SK-N-SH treated with all-trans-retinoic acid at 6 μM for 48 hours (cell line): ENCODE results near the gene BRF1.
A peak's percentile ranks its signal among the peaks of the same experiment; 100 is the strongest.

Experiments
- ATAC-seq: fragments of 200-7000 bp; cut with Tn5 transposase; 3 replicates; pipeline ENCODE4 v1.9.1; 2020; ENCODE audit warnings: mild to moderate bottlenecking, moderate library complexity
- ARNTL ChIP-seq: fragments of 450-650 bp; formaldehyde crosslinking; IDR thresholded peaks from 2 replicates; pipeline ENCODE4 v1.5.0; 2020; ENCODE audit warnings: low read depth, mild to moderate bottlenecking, moderate library complexity, borderline replicate concordance
- BACH2 ChIP-seq: fragments of 250-450 bp; sonication (Bioruptor Pico); IDR thresholded peaks from 2 replicates; pipeline ENCODE4 v1.9.0; 2021; ENCODE audit warnings: mild to moderate bottlenecking, borderline replicate concordance
- CSDC2 ChIP-seq: fragments of 250-450 bp; sonication (Bioruptor Pico); IDR thresholded peaks from 2 replicates; pipeline ENCODE4 v1.5.0; 2020; ENCODE audit warnings: mild to moderate bottlenecking, moderate library complexity
- ESRRG ChIP-seq: fragments of 250-450 bp; sonication (Bioruptor Pico); IDR thresholded peaks from 2 replicates; pipeline ENCODE4 v1.6.1; 2021; ENCODE audit warnings: mild to moderate bottlenecking
- GLIS3 ChIP-seq: fragments of 250-450 bp; sonication (Bioruptor Pico); IDR thresholded peaks from 2 replicates; pipeline ENCODE4 v1.5.0; 2020; ENCODE audit warnings: mild to moderate bottlenecking, moderate library complexity
- ISL1 ChIP-seq: fragments of 250-450 bp; sonication (Bioruptor Pico); IDR thresholded peaks from 2 replicates; pipeline ENCODE4 v2.1.2; 2022; ENCODE audit warnings: mild to moderate bottlenecking, moderate library complexity
- OSR1 ChIP-seq: fragments of 250-450 bp; sonication (Bioruptor Pico); IDR thresholded peaks from 2 replicates; pipeline ENCODE4 v1.8.0; 2022; ENCODE audit warnings: moderate library complexity, mild to moderate bottlenecking, inconsistent platforms
- PPARA ChIP-seq: fragments of 250-450 bp; sonication (Bioruptor Pico); IDR thresholded peaks from 2 replicates; pipeline ENCODE4 v1.5.0; 2020; ENCODE audit warnings: mild to moderate bottlenecking, borderline replicate concordance
- RARB ChIP-seq: fragments of 250-450 bp; sonication (Bioruptor Pico); IDR thresholded peaks from 2 replicates; pipeline ENCODE4 v1.8.0; 2021; ENCODE audit warnings: mild to moderate bottlenecking, moderate library complexity
- TOX ChIP-seq: fragments of 250-450 bp; sonication (Bioruptor Pico); IDR thresholded peaks from 2 replicates; pipeline ENCODE4 v1.8.0; 2021; ENCODE audit warnings: mild to moderate bottlenecking, moderate library complexity, borderline replicate concordance
- ZC3H10 ChIP-seq: fragments of 250-450 bp; sonication (Bioruptor Pico); IDR thresholded peaks from 2 replicates; pipeline ENCODE4 v1.5.1; 2021; ENCODE audit warnings: mild to moderate bottlenecking, moderate library complexity
- ZFP3 ChIP-seq: fragments of 250-450 bp; sonication (Bioruptor Pico); IDR thresholded peaks from 2 replicates; pipeline ENCODE4 v1.5.0; 2020; ENCODE audit warnings: mild to moderate bottlenecking, moderate library complexity
- ZFP30 ChIP-seq: fragments of 450-650 bp; formaldehyde crosslinking; IDR thresholded peaks from 2 replicates; pipeline ENCODE4 v1.5.0; 2022; ENCODE audit warnings: mild to moderate bottlenecking, moderate library complexity
- ZNF565 ChIP-seq: fragments of 450-650 bp; formaldehyde crosslinking; conservative IDR thresholded peaks from 2 replicates; pipeline ENCODE4 v1.5.0; 2020; ENCODE audit warnings: low read depth, mild to moderate bottlenecking, moderate library complexity
- ZNF70 ChIP-seq: fragments of 450-650 bp; formaldehyde crosslinking; IDR thresholded peaks from 2 replicates; pipeline ENCODE4 v1.5.0; 2020; ENCODE audit warnings: mild to moderate bottlenecking, moderate library complexity
- ZNF8 ChIP-seq: fragments of 450-650 bp; formaldehyde crosslinking; IDR thresholded peaks from 2 replicates; pipeline ENCODE4 v1.5.0; 2020; ENCODE audit warnings: mild to moderate bottlenecking, moderate library complexity
- TF ChIP-seq, protein P1 (sequence below): fragments of 250-450 bp; sonication (Bioruptor Pico); IDR thresholded peaks from 2 replicates; pipeline ENCODE4 v1.8.0; 2020; ENCODE audit warnings: mild to moderate bottlenecking, moderate library complexity, borderline replicate concordance
- TF ChIP-seq, protein P2 (sequence below): fragments of 250-450 bp; sonication (Bioruptor Pico); IDR thresholded peaks from 2 replicates; pipeline ENCODE4 v1.5.1; 2021; ENCODE audit warnings: mild to moderate bottlenecking, moderate library complexity
- TF ChIP-seq, protein P3 (sequence below): fragments of 250-450 bp; sonication (Bioruptor Pico); IDR thresholded peaks from 2 replicates; pipeline ENCODE4 v1.5.0; 2020; ENCODE audit warnings: mild to moderate bottlenecking, moderate library complexity
- TF ChIP-seq, protein P4 (sequence below): fragments of 250-450 bp; sonication (Bioruptor Pico); IDR thresholded peaks from 2 replicates; pipeline ENCODE4 v1.8.0; 2021; ENCODE audit warnings: low read depth, mild to moderate bottlenecking, moderate library complexity, borderline replicate concordance
- TF ChIP-seq, protein P5 (sequence below): fragments of 250-450 bp; sonication (Bioruptor Pico); IDR thresholded peaks from 2 replicates; pipeline ENCODE4 v1.5.1; 2020; ENCODE audit warnings: low read depth, mild to moderate bottlenecking, moderate library complexity

BRF1 gene

DNA sequence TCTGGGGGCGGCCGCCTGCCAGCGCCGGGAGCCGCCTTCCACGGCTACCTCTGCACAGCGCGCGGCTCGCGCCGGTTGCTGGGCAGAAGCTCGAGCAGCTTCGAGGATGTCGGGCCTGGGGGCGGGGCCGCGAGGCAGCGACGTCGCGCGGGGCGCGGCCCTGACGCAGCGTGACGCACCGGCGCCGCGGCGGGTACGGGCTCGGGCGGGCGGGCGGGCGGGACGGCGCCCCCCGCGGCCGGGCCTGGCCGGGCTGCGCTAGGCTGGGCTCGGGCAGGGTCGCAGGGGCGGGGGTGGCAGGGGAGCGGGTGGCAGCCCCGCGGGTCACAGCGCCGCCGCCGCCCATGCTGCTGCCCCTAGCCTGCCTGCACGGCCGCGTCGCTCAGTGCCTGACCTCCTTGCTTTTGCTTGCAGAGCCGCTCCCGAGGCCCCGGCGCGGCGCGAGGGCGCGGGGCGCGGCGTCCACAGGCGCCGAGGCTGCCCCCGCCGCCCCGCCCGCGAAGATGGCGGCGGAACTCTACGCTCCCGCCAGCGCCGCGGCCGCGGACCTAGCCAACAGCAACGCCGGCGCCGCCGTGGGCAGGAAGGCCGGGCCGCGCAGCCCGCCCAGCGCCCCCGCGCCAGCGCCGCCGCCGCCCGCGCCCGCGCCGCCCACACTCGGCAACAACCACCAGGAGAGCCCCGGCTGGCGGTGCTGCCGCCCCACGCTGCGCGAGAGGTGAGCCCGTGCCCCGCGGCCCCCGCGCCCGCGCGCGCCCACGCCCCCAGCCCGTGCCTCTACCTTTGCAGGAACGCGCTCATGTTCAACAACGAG lies 52.2 kb downstream of the BRF1 start, which contains the start of gene BTBD6:
Gene BTBD6 (plus strand): TSS at position 166 of the 814 bp plus-strand sequence. CDS start 179 bp downstream, at position 345.
- peak; percentile 95 for ATAC-seq
- TF ChIP-seq, protein P1, sequence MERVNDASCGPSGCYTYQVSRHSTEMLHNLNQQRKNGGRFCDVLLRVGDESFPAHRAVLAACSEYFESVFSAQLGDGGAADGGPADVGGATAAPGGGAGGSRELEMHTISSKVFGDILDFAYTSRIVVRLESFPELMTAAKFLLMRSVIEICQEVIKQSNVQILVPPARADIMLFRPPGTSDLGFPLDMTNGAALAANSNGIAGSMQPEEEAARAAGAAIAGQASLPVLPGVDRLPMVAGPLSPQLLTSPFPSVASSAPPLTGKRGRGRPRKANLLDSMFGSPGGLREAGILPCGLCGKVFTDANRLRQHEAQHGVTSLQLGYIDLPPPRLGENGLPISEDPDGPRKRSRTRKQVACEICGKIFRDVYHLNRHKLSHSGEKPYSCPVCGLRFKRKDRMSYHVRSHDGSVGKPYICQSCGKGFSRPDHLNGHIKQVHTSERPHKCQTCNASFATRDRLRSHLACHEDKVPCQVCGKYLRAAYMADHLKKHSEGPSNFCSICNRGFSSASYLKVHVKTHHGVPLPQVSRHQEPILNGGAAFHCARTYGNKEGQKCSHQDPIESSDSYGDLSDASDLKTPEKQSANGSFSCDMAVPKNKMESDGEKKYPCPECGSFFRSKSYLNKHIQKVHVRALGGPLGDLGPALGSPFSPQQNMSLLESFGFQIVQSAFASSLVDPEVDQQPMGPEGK (CRISPR knock-in tag): no peak
- TF ChIP-seq, protein P2, sequence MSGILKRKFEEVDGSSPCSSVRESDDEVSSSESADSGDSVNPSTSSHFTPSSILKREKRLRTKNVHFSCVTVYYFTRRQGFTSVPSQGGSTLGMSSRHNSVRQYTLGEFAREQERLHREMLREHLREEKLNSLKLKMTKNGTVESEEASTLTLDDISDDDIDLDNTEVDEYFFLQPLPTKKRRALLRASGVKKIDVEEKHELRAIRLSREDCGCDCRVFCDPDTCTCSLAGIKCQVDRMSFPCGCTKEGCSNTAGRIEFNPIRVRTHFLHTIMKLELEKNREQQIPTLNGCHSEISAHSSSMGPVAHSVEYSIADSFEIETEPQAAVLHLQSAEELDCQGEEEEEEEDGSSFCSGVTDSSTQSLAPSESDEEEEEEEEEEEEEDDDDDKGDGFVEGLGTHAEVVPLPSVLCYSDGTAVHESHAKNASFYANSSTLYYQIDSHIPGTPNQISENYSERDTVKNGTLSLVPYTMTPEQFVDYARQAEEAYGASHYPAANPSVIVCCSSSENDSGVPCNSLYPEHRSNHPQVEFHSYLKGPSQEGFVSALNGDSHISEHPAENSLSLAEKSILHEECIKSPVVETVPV (CRISPR knock-in tag): no peak
- no peak for TF ChIP-seq GLIS3 (CRISPR knock-in tag)
- TF ChIP-seq ZFP3 (CRISPR knock-in tag): no peak
- TF ChIP-seq BACH2 (CRISPR knock-in tag): no peak
- no peak for TF ChIP-seq ZFP30 (CRISPR knock-in tag)
- TF ChIP-seq TOX (CRISPR knock-in tag): no peak
- TF ChIP-seq ZNF70 (CRISPR knock-in tag): no peak
- TF ChIP-seq ZNF8: no peak
- TF ChIP-seq ZC3H10 (CRISPR knock-in tag): no peak
- no peak for TF ChIP-seq CSDC2
- TF ChIP-seq, protein P3, sequence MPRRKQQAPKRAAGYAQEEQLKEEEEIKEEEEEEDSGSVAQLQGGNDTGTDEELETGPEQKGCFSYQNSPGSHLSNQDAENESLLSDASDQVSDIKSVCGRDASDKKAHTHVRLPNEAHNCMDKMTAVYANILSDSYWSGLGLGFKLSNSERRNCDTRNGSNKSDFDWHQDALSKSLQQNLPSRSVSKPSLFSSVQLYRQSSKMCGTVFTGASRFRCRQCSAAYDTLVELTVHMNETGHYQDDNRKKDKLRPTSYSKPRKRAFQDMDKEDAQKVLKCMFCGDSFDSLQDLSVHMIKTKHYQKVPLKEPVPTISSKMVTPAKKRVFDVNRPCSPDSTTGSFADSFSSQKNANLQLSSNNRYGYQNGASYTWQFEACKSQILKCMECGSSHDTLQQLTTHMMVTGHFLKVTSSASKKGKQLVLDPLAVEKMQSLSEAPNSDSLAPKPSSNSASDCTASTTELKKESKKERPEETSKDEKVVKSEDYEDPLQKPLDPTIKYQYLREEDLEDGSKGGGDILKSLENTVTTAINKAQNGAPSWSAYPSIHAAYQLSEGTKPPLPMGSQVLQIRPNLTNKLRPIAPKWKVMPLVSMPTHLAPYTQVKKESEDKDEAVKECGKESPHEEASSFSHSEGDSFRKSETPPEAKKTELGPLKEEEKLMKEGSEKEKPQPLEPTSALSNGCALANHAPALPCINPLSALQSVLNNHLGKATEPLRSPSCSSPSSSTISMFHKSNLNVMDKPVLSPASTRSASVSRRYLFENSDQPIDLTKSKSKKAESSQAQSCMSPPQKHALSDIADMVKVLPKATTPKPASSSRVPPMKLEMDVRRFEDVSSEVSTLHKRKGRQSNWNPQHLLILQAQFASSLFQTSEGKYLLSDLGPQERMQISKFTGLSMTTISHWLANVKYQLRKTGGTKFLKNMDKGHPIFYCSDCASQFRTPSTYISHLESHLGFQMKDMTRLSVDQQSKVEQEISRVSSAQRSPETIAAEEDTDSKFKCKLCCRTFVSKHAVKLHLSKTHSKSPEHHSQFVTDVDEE (CRISPR knock-in tag): no peak
- no peak for TF ChIP-seq PPARA (CRISPR knock-in tag)
- TF ChIP-seq ISL1 (CRISPR knock-in tag): no peak
- TF ChIP-seq, protein P4, sequence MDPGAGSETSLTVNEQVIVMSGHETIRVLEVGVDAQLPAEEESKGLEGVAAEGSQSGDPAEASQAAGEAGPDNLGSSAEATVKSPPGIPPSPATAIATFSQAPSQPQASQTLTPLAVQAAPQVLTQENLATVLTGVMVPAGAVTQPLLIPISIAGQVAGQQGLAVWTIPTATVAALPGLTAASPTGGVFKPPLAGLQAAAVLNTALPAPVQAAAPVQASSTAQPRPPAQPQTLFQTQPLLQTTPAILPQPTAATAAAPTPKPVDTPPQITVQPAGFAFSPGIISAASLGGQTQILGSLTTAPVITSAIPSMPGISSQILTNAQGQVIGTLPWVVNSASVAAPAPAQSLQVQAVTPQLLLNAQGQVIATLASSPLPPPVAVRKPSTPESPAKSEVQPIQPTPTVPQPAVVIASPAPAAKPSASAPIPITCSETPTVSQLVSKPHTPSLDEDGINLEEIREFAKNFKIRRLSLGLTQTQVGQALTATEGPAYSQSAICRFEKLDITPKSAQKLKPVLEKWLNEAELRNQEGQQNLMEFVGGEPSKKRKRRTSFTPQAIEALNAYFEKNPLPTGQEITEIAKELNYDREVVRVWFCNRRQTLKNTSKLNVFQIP (CRISPR knock-in tag): no peak
- no peak for TF ChIP-seq RARB (CRISPR knock-in tag)
- no peak for TF ChIP-seq ARNTL (CRISPR knock-in tag)

DNA sequence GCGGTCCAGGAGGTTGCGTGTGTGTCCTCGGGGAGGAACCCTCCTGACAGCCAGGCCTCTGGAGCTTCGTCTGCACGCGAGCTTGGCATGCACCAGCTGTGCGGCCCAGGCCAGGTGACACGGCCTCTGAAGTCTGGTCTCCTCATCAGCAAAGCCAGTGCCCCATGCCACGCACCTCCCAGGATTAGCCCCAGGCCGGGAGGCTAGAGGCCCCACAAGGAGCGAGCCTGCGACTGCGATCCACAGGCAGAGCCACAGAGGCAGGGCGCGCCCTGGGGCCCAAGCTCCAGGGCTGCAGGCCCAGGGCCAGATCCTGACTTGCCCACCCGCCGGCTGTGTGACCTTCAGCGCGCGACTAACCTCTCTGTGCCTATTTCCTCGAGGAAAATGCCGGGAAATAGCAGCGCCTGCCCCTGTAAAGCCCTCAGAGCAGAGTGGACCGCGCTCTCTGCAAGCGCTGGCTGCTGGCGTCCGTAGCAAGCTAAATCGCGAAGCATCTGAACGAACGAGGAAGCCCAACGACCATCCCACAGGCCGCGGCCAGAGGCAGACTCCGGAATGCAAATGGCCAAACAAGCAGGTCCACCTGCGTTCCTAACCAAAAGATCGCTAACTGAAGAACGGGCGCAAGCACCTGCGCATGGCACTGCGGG lies 53.0 kb downstream of the BRF1 start:
- TF ChIP-seq ARNTL (CRISPR knock-in tag) (no peak), OSR1 (no peak), ZC3H10 (CRISPR knock-in tag) (no peak), GLIS3 (CRISPR knock-in tag) (no peak), BACH2 (CRISPR knock-in tag) (no peak), ESRRG (CRISPR knock-in tag) (no peak), ZNF8 (no peak), TOX (CRISPR knock-in tag) (no peak), ZNF70 (CRISPR knock-in tag) (no peak), ZNF565 (no peak), ZFP3 (CRISPR knock-in tag) (no peak), ZFP30 (CRISPR knock-in tag) (no peak)
- TF ChIP-seq, protein P3 (CRISPR knock-in tag): no peak
- TF ChIP-seq, protein P5, sequence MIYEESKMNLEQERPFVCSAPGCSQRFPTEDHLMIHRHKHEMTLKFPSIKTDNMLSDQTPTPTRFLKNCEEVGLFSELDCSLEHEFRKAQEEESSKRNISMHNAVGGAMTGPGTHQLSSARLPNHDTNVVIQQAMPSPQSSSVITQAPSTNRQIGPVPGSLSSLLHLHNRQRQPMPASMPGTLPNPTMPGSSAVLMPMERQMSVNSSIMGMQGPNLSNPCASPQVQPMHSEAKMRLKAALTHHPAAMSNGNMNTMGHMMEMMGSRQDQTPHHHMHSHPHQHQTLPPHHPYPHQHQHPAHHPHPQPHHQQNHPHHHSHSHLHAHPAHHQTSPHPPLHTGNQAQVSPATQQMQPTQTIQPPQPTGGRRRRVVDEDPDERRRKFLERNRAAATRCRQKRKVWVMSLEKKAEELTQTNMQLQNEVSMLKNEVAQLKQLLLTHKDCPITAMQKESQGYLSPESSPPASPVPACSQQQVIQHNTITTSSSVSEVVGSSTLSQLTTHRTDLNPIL (CRISPR knock-in tag): no peak
- TF ChIP-seq, protein P2 (CRISPR knock-in tag): no peak
- peak; percentile 41; the same call in 2 of the 3 replicates for ATAC-seq
